Mammary epithelial cell (primary cell): ENCODE results near the gene ANKRD29.

Experiments
- CTCF ChIP-seq, 2 donors: IDR thresholded peaks in 1 of 2; conservative IDR thresholded peaks in 1 of 2; 2 replicates each; pipeline ENCODE4 v1.5.1; 2011 to 2012; ENCODE audit warnings: inconsistent platforms in 2 of 2, low read length in 2 of 2, mild to moderate bottlenecking in 2 of 2, control low read depth in 1 of 2, low read depth in 1 of 2; ENCODE audit not compliant: insufficient read depth in 1 of 2; ENCODE audit errors: extremely low read depth in 1 of 2
- EZH2 ChIP-seq: IDR thresholded peaks from 2 replicates; pipeline ENCODE4 v1.6.1; 2012; ENCODE audit warnings: low read length, inconsistent platforms, borderline replicate concordance

- TF ChIP-seq CTCF (conservative IDR thresholded peaks at IDR 0.05 in 1 of 2, IDR thresholded peaks at IDR 0.05 in 1 of 2; ENCODE audit: extremely low read depth in 1 of 2, insufficient read depth in 1 of 2, low read depth in 1 of 2, low read length in 2 of 2) (no peak), EZH2 (no peak)
Measured at GRCh38 chr18:23560186-23560585, 102.5 kb downstream of the ANKRD29 start.
